GM10847 (cell line): Measurements from ENCODE around the gene TNS3.

Source experiments
- POLR2A ChIP-seq: IDR thresholded peaks from 2 replicates; pipeline ENCODE4 v1.6.1; 2011; ENCODE audit not compliant: insufficient read length; ENCODE audit errors: extremely low read depth

The TNS3 gene

GRCh38 chr7:47384755-47385535, 197.0 kb downstream of the TNS3 start:
- no peak for TF ChIP-seq POLR2A

GRCh38 chr7:47383696-47384445, 198.0 kb downstream of the TNS3 start:
- no peak for TF ChIP-seq POLR2A

GRCh38 chr7:47383072-47383471, 198.8 kb downstream of the TNS3 start:
- no peak for TF ChIP-seq POLR2A

- no peak for TF ChIP-seq POLR2A
Measured at GRCh38 chr7:47382200-47382599, 199.7 kb downstream of the TNS3 start.

- TF ChIP-seq POLR2A = no peak
Measured at GRCh38 chr7:47381134-47381495, 200.8 kb downstream of the TNS3 start.

- TF ChIP-seq POLR2A = no peak
Measured at GRCh38 chr7:47380325-47381133, 201.4 kb downstream of the TNS3 start.

- TF ChIP-seq POLR2A = no peak
Measured at GRCh38 chr7:47379629-47380324, 202.1 kb downstream of the TNS3 start.

GRCh38 chr7:47378728-47379395, 203.0 kb downstream of the TNS3 start:
- no peak for TF ChIP-seq POLR2A

- TF ChIP-seq POLR2A = no peak
Measured at GRCh38 chr7:47377741-47378140, 204.2 kb downstream of the TNS3 start.

GRCh38 chr7:47376991-47377616, 204.8 kb downstream of the TNS3 start:
- no peak for TF ChIP-seq POLR2A

GRCh38 chr7:47375121-47375938, 206.6 kb downstream of the TNS3 start:
- no peak for TF ChIP-seq POLR2A

- no peak for TF ChIP-seq POLR2A
Measured at GRCh38 chr7:47374538-47374937, 207.4 kb downstream of the TNS3 start.

- TF ChIP-seq POLR2A = no peak
Measured at GRCh38 chr7:47373871-47374451, 207.9 kb downstream of the TNS3 start.
